ENCODE measurements around the gene SERPINA5. TPM values are rescaled to one million over a fixed set of nuclear protein-coding genes. Genes with fewer than 3 reads are reported as not detected.

Gene SERPINA5
- total and polyA plus RNA-seq, 2 of the 13 experiments (the other 11 are each of a cell fraction or from before 2014, with no cell fraction given): 449 to 498 TPM

DNA sequence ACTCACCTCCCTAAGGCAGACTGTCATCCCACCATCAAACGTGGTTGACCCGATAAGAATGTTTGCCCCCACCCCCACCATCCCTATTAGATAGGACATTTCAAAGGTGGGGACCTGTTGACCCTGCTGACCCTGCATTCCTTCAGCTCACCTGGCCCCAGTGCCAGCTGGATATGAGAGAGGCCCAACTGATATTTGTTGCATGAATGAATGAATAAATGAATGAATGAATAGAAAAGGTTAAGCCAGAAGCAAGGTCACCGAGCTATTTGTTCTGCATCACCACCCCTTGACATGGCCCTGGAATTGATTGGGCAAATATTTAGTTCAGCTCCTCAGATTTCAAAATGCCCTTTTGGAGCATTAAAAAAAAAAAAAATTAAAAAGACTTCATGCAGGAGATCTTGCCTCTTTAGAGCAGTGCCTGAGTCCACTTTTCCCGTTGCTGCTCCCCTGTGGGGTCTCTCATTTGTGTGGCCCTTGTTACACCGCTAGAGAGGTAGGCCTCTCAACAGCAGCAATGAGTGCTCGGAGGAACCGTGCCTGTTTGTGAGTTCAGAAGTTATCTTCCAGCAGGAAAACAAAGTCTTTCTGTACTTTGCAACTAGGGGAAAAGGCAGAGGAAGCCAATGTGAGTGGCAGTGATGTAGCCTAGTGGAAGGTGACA lies 8.5 kb upstream of the SERPINA5 start (continued):
- TF ChIP-seq RORA (CRISPR knock-in tag; IDR thresholded peaks at IDR 0.05) (no peak), TEAD3 (CRISPR knock-in tag; optimal IDR thresholded peaks at IDR 0.05; ENCODE audit: borderline replicate concordance) (peak; percentile 90), ZNF431 (CRISPR knock-in tag; IDR thresholded peaks at IDR 0.05; ENCODE audit: borderline replicate concordance, low read depth) (0 out of 2 replicates have a peak, but pooled peaks have one; percentile 27), ZBTB37 (CRISPR knock-in tag; IDR thresholded peaks at IDR 0.05) (no peak), TARDBP (CRISPR knock-in tag; IDR thresholded peaks at IDR 0.05) (peak; percentile 44; the same call in 1 of the 2 replicates), ZNF460 (CRISPR knock-in tag; IDR thresholded peaks at IDR 0.05; ENCODE audit: borderline replicate concordance) (no peak), NFKB2 (CRISPR knock-in tag; IDR thresholded peaks at IDR 0.05; ENCODE audit: borderline replicate concordance) (no peak), ZNF17 (CRISPR knock-in tag; IDR thresholded peaks at IDR 0.05) (no peak), YY1 (IDR thresholded peaks at IDR 0.05; ENCODE audit: insufficient read depth, insufficient replicate concordance, low read depth, low read length) (no peak), TCF7 (IDR thresholded peaks at IDR 0.05; ENCODE audit: low read depth) (peak; percentile 90), ZNF547 (CRISPR knock-in tag; IDR thresholded peaks at IDR 0.05) (no peak), NR2F6 (IDR thresholded peaks at IDR 0.05) (peak; percentile 99), NR2F6 (CRISPR knock-in tag; IDR thresholded peaks at IDR 0.05) (peak; percentile 96), ZNF549 (CRISPR knock-in tag; IDR thresholded peaks at IDR 0.05) (no peak), HOXD1 (CRISPR knock-in tag; IDR thresholded peaks at IDR 0.05) (peak; percentile 48; the same call in 1 of the 2 replicates), ZNF446 (CRISPR knock-in tag; IDR thresholded peaks at IDR 0.05) (no peak), SALL2 (CRISPR knock-in tag; IDR thresholded peaks at IDR 0.05) (no peak), CENPT (CRISPR knock-in tag; IDR thresholded peaks at IDR 0.05; ENCODE audit: low read depth) (no peak), CREB3 (CRISPR knock-in tag; IDR thresholded peaks at IDR 0.05) (no peak), DNMT3B (CRISPR knock-in tag; conservative IDR thresholded peaks at IDR 0.05) (no peak), NR1H2 (CRISPR knock-in tag; IDR thresholded peaks at IDR 0.05; ENCODE audit: borderline replicate concordance, low read depth) (no peak), KAT2B (IDR thresholded peaks at IDR 0.05; ENCODE audit: borderline replicate concordance, low read depth, low read length) (peak; percentile 3; the same call in 1 of the 2 replicates), ZNF180 (CRISPR knock-in tag; IDR thresholded peaks at IDR 0.05; ENCODE audit: borderline replicate concordance, low read depth) (no peak), ZFP36L1 (CRISPR knock-in tag; IDR thresholded peaks at IDR 0.05) (0 out of 2 replicates have a peak, but pooled peaks have one; percentile 46), PBX3 (CRISPR knock-in tag; IDR thresholded peaks at IDR 0.05; ENCODE audit: borderline replicate concordance) (no peak), ZNF816 (CRISPR knock-in tag; IDR thresholded peaks at IDR 0.05; ENCODE audit: borderline replicate concordance) (no peak), GATA4 (IDR thresholded peaks at IDR 0.05; ENCODE audit: borderline replicate concordance, low read depth) (peak; percentile 71; the same call in 1 of the 2 replicates)
- TF ChIP-seq, protein P1, sequence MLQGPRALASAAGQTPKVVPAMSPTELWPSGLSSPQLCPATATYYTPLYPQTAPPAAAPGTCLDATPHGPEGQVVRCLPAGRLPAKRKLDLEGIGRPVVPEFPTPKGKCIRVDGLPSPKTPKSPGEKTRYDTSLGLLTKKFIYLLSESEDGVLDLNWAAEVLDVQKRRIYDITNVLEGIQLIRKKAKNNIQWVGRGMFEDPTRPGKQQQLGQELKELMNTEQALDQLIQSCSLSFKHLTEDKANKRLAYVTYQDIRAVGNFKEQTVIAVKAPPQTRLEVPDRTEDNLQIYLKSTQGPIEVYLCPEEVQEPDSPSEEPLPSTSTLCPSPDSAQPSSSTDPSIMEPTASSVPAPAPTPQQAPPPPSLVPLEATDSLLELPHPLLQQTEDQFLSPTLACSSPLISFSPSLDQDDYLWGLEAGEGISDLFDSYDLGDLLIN (CRISPR knock-in tag; IDR thresholded peaks at IDR 0.05; ENCODE audit: borderline replicate concordance): no peak
